Measurements from ENCODE around the gene HOATZ.

HOATZ gene

DNA sequence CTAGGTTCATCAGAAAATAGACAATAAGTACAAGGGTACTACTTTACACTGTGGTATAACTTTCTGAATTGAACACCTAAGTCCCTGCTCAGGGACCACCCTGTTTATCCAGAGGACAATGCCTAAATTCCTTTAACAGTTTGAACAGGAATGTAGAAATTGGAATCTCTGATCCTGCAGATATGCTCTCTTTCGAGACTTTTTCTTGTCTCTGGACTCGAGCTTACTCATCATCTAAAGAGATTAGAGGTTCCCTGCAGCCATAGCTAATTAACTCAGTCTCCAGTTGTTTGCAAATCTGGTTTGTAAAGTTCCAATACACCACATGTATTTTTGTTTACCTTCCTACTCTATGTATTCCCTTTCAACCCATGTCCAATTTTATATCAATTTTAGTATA lies 1.0 kb downstream of the HOATZ start:
- TF ChIP-seq POLR2AphosphoS5 (IDR thresholded peaks at IDR 0.05; ENCODE audit: low read depth, low read length) (no peak), PAX5 (IDR thresholded peaks at IDR 0.05; ENCODE audit: insufficient read depth, low read length, severe bottlenecking) (no peak), SPI1 (IDR thresholded peaks at IDR 0.05; ENCODE audit: low read depth, low read length) (no peak), POU2F2 (IDR thresholded peaks at IDR 0.05; ENCODE audit: low read depth, low read length) (no peak), TAF1 (IDR thresholded peaks at IDR 0.05; ENCODE audit: low read depth, low read length) (no peak), POLR2A (IDR thresholded peaks at IDR 0.05; ENCODE audit: low read depth, low read length) (no peak)
- DNase-seq (ENCODE audit: insufficient read length, low spot score) (no peak), FAIRE-seq (no peak)

DNA sequence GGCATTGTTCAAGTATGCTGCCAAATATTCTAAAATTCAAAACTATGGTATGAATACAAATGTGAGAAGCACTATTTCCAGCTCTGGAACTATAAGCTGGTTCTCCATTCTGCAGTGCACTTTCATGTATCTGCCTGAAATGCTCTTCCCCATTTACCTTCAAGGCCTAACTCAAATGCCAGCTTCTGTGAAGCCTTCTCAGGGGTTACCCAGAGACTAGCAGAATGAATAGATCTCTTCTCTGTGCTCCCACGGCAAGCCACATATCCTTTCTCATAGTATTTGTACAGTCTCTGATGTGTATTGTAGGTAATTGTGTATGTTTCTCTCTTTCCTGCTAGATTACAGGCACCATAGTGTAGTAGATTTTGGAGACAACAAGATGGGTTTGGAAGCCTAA lies 4.1 kb downstream of the HOATZ start:
- no peak for TF ChIP-seq POLR2A (IDR thresholded peaks at IDR 0.05; ENCODE audit: low read depth, low read length)
- TF ChIP-seq TAF1 (IDR thresholded peaks at IDR 0.05; ENCODE audit: low read depth, low read length) = no peak
- TF ChIP-seq PAX5 (IDR thresholded peaks at IDR 0.05; ENCODE audit: insufficient read depth, low read length, severe bottlenecking) = no peak
- no peak for TF ChIP-seq SPI1 (IDR thresholded peaks at IDR 0.05; ENCODE audit: low read depth, low read length)
- TF ChIP-seq POLR2AphosphoS5 (IDR thresholded peaks at IDR 0.05; ENCODE audit: low read depth, low read length) = no peak
- TF ChIP-seq POU2F2 (IDR thresholded peaks at IDR 0.05; ENCODE audit: low read depth, low read length) = no peak
- peak; percentile 35 for FAIRE-seq
- no peak for DNase-seq (ENCODE audit: insufficient read length, low spot score)

DNA sequence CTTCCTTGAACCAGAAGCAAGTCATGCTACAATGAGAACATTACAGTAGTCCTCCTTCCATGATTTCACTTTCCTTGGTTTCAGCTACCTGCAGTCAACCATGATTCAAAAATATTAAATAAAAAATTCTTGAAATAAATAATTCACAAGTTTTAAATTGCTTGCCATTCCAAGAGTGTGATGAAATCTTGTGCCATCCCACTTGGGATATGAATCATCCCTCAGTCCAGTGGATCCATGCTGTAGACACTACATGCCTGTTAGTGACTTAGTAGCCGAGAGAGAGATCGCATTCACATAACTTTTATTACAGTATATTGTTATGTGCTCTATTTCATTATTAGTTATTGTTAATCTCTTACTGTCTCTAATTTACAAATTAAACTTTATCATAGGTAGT lies 6.0 kb downstream of the HOATZ start:
- TF ChIP-seq POLR2AphosphoS5 (IDR thresholded peaks at IDR 0.05; ENCODE audit: low read depth, low read length) (no peak), PAX5 (IDR thresholded peaks at IDR 0.05; ENCODE audit: insufficient read depth, low read length, severe bottlenecking) (no peak), POLR2A (IDR thresholded peaks at IDR 0.05; ENCODE audit: low read depth, low read length) (no peak)
- no peak for DNase-seq (ENCODE audit: insufficient read length, low spot score)
- no peak for FAIRE-seq

DNA sequence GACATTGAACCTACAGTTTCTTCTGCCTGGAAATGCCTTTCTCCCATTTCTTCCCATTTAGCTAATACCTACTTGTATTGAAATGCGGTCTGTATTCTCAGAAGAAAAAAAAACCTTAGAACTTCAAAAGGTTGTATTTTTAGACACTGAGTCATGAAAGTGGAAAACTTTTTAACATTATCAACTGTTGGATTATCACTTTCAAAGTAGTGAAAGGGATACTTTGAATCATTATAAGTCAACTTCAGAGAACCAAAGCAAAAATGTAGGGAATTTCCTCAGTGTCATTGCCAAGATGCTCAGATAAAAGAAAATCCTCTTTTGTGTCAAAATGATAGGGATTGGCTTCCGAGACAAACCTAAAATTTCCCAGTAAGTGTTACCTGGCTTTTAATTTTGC lies 6.6 kb downstream of the HOATZ start:
- FAIRE-seq (no peak), DNase-seq (ENCODE audit: insufficient read length, low spot score) (no peak)
- TF ChIP-seq TAF1 (IDR thresholded peaks at IDR 0.05; ENCODE audit: low read depth, low read length) (no peak), POU2F2 (IDR thresholded peaks at IDR 0.05; ENCODE audit: low read depth, low read length) (no peak), POLR2A (IDR thresholded peaks at IDR 0.05; ENCODE audit: low read depth, low read length) (no peak), PAX5 (IDR thresholded peaks at IDR 0.05; ENCODE audit: insufficient read depth, low read length, severe bottlenecking) (no peak), SPI1 (IDR thresholded peaks at IDR 0.05; ENCODE audit: low read depth, low read length) (no peak), POLR2AphosphoS5 (IDR thresholded peaks at IDR 0.05; ENCODE audit: low read depth, low read length) (no peak)

DNA sequence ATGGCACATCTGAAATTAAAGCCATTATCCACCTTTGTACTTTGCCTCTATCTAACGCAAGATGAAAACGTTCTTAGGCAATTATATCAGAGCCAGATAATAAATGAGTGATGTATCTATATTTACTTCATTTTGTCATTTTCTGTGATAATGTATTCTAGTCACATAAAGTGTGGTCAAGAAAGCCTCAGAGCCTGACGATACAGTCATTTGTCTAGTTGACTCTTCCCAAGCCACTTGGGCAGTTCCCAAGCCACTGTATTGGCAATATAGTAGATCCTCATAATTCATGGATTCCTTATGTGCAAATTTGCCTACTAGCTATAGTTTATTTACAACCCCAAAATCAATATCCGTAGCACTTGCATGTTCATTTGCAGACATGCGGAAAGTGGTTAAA lies 7.8 kb downstream of the HOATZ start:
- TF ChIP-seq TAF1 (IDR thresholded peaks at IDR 0.05; ENCODE audit: low read depth, low read length) = no peak
- TF ChIP-seq POLR2AphosphoS5 (IDR thresholded peaks at IDR 0.05; ENCODE audit: low read depth, low read length) = no peak
- TF ChIP-seq POLR2A (IDR thresholded peaks at IDR 0.05; ENCODE audit: low read depth, low read length) = no peak
- DNase-seq (ENCODE audit: insufficient read length, low spot score) (no peak), FAIRE-seq (no peak)

DNA sequence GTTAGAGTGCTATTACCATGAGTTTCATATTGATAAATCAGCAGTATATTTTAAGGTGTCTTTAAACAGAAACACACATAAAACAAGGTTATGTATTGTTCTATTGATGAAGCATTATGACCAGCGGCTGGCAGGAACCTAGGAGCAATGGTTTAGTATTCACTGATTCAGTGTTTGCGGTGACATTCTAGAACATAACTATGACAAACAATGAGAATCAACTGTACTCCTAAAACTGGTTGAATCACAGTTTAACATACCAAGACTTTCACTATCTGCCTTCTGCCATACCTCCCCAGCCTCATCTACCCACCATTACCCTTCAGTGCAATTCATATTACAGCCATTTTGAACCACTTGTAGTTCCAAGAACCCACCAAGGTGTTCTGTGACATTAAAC lies 8.8 kb downstream of the HOATZ start:
- DNase-seq (ENCODE audit: insufficient read length, low spot score) = no peak
- FAIRE-seq = peak; percentile 35
- TF ChIP-seq POLR2AphosphoS5 (IDR thresholded peaks at IDR 0.05; ENCODE audit: low read depth, low read length) (no peak), POU2F2 (IDR thresholded peaks at IDR 0.05; ENCODE audit: low read depth, low read length) (no peak), TAF1 (IDR thresholded peaks at IDR 0.05; ENCODE audit: low read depth, low read length) (no peak), POLR2A (IDR thresholded peaks at IDR 0.05; ENCODE audit: low read depth, low read length) (no peak), PAX5 (IDR thresholded peaks at IDR 0.05; ENCODE audit: insufficient read depth, low read length, severe bottlenecking) (no peak), SPI1 (IDR thresholded peaks at IDR 0.05; ENCODE audit: low read depth, low read length) (no peak)

DNA sequence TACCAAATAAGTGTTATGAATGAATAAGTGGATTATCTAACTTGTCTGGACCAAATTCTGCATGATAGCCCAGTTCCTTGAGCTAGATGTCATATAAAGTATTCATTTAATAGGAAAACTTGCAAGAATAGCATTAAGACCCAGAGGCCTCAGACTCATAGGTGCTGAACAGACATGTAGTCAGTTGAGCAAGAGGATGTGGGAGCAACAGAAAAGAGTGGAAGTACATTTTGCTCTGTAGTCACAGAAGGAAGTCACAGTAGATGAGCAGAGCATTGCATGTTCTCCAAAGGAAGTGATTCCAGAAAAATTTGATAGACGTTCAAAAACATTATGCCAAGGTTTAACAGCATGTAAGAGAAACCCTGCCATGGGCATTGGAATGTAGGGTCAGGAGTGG lies 9.5 kb downstream of the HOATZ start:
- TF ChIP-seq TAF1 (IDR thresholded peaks at IDR 0.05; ENCODE audit: low read depth, low read length) (no peak), PAX5 (IDR thresholded peaks at IDR 0.05; ENCODE audit: insufficient read depth, low read length, severe bottlenecking) (no peak), POU2F2 (IDR thresholded peaks at IDR 0.05; ENCODE audit: low read depth, low read length) (no peak), POLR2A (IDR thresholded peaks at IDR 0.05; ENCODE audit: low read depth, low read length) (no peak), SPI1 (IDR thresholded peaks at IDR 0.05; ENCODE audit: low read depth, low read length) (no peak), POLR2AphosphoS5 (IDR thresholded peaks at IDR 0.05; ENCODE audit: low read depth, low read length) (no peak)
- DNase-seq (ENCODE audit: insufficient read length, low spot score) (no peak), FAIRE-seq (no peak)

DNA sequence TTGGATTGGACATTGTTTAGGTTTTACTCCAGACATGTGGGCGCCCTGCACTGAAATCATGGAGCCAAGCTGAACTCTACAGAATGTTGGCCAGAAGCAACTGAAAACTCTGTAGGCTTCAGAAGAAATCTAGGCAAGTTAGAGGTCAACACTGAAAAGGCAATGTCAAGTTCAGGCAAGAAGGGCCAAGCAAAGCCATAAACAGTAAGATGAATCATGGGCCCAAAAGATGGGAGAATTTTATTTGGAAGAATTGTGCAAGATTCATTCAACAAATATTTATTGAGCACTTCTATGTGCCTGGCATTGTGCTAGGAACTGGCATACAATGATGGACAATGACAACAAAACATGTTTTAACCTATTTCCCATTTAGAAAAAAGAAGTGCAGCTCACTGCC lies 10.9 kb downstream of the HOATZ start:
- FAIRE-seq (peak; percentile 40), DNase-seq (ENCODE audit: insufficient read length, low spot score) (no peak)
- TF ChIP-seq POU2F2 (IDR thresholded peaks at IDR 0.05; ENCODE audit: low read depth, low read length) (no peak), SPI1 (IDR thresholded peaks at IDR 0.05; ENCODE audit: low read depth, low read length) (no peak), POLR2A (IDR thresholded peaks at IDR 0.05; ENCODE audit: low read depth, low read length) (no peak), TAF1 (IDR thresholded peaks at IDR 0.05; ENCODE audit: low read depth, low read length) (no peak), POLR2AphosphoS5 (IDR thresholded peaks at IDR 0.05; ENCODE audit: low read depth, low read length) (no peak)

DNA sequence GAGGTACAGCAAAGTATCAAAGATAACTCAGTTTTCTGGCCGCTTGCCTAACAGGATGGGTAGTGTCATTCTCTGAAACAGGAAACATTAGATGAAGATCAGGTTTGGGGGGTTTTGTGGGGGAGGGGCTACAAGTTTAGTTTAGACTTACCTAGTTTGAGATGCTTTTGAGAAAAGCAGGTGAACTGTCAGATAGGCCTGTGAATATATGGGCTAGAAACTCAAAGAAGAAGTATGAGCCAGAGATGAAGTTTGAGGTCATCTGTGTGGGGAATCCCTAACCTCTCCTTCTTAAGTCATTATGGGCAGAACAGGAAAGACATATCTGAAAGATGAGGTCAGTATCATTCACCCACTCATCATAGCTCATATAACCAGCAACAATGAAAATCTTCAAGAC lies 11.9 kb downstream of the HOATZ start:
- TF ChIP-seq PAX5 (IDR thresholded peaks at IDR 0.05; ENCODE audit: insufficient read depth, low read length, severe bottlenecking) (no peak), POLR2A (IDR thresholded peaks at IDR 0.05; ENCODE audit: low read depth, low read length) (no peak)
- FAIRE-seq (peak; percentile 47), DNase-seq (ENCODE audit: insufficient read length, low spot score) (no peak)

DNA sequence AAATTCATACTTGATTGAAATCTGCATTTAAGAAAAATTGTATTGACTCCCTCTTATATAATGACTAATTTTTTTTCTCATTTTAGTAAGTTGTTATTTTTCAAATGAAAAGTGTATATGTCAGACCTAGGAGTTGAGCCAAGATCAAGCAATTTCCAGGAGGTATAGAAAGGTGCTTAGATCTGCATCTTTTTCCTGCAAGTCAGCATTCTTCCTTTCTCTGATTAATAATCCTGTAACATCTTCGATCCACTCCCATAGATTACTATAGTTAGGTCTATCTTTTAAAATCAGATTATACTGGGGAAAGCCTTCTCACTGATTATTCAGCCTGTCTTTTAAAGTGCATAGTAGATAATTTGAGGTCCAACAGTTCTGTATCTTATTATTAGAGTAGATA lies 12.7 kb downstream of the HOATZ start:
- FAIRE-seq (no peak), DNase-seq (ENCODE audit: insufficient read length, low spot score) (no peak)
- TF ChIP-seq SPI1 (IDR thresholded peaks at IDR 0.05; ENCODE audit: low read depth, low read length) (no peak), PAX5 (IDR thresholded peaks at IDR 0.05; ENCODE audit: insufficient read depth, low read length, severe bottlenecking) (no peak), TAF1 (IDR thresholded peaks at IDR 0.05; ENCODE audit: low read depth, low read length) (no peak), POLR2AphosphoS5 (IDR thresholded peaks at IDR 0.05; ENCODE audit: low read depth, low read length) (no peak), POLR2A (IDR thresholded peaks at IDR 0.05; ENCODE audit: low read depth, low read length) (no peak), POU2F2 (IDR thresholded peaks at IDR 0.05; ENCODE audit: low read depth, low read length) (no peak)

DNA sequence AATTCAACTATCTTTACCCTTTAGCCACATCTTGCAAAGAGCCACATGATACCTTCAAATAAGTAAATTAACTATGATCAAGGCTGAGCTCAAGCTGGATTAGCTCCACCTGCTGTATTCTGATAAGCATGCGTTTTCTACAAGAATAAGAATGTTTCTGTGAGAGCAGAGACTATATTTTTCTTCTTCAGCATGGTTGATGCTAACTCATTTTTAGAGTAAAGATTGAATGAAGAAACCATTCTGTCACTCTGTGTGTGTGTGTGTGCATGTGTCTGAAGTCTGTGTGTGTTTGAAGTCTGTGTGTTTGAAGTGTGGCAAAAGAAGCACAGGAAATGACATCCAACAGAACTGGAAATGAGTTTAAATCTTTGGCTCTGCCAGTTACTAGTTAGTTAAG lies 14.0 kb downstream of the HOATZ start:
- TF ChIP-seq POU2F2 (IDR thresholded peaks at IDR 0.05; ENCODE audit: low read depth, low read length) = no peak
- no peak for TF ChIP-seq SPI1 (IDR thresholded peaks at IDR 0.05; ENCODE audit: low read depth, low read length)
- no peak for TF ChIP-seq POLR2A (IDR thresholded peaks at IDR 0.05; ENCODE audit: low read depth, low read length)
- TF ChIP-seq POLR2AphosphoS5 (IDR thresholded peaks at IDR 0.05; ENCODE audit: low read depth, low read length) = no peak
- no peak for TF ChIP-seq TAF1 (IDR thresholded peaks at IDR 0.05; ENCODE audit: low read depth, low read length)
- TF ChIP-seq PAX5 (IDR thresholded peaks at IDR 0.05; ENCODE audit: insufficient read depth, low read length, severe bottlenecking) = no peak
- FAIRE-seq = no peak
- no peak for DNase-seq (ENCODE audit: insufficient read length, low spot score)

Data from GM12891 (cell line).